Astrocyte of the spinal cord (primary cell): ENCODE data around the gene VPS13A.

Experiments
- DNase-seq: peaks from one replicate; pipeline ENCODE4 v3.0.0; 2011; ENCODE audit warnings: low read depth, low spot score
- H3K4me3 ChIP-seq: 2 replicates; pipeline ENCODE4 v1.5.1; 2011; ENCODE audit warnings: low read depth, mild to moderate bottlenecking, low read length, moderate library complexity
- CTCF ChIP-seq: IDR thresholded peaks from 2 replicates; pipeline ENCODE4 v1.5.1; 2012; ENCODE audit warnings: low read depth, mild to moderate bottlenecking, low read length, inconsistent platforms
- in situ Hi-C: cut with HindIII; loops from 2 replicates; pipeline ENCODE4 v1.10.0; 2017; ENCODE audit warnings: low sequenced_read_pairs

The VPS13A gene

GRCh38 chr9:77177894-77178794 is 810 bp downstream of the VPS13A start:
- no peak for TF ChIP-seq CTCF
- DNase-seq: peak; percentile 37
- in situ Hi-C loops: no loop called here
- H3K4me3 ChIP-seq: peak overlapping the region; percentile 78

GRCh38 chr9:77180056-77180455 is 2.7 kb downstream of the VPS13A start:
- in situ Hi-C loops: no loop called here
- H3K4me3 ChIP-seq: no peak overlapping the region
- no peak for DNase-seq
- TF ChIP-seq CTCF: no peak

GRCh38 chr9:77183581-77183980 is 6.2 kb downstream of the VPS13A start:
- DNase-seq: no peak
- H3K4me3 ChIP-seq: no peak overlapping the region
- in situ Hi-C loops: no loop called here
- no peak for TF ChIP-seq CTCF

- no peak for TF ChIP-seq CTCF
- no peak for DNase-seq
- H3K4me3 ChIP-seq: no peak overlapping the region
- in situ Hi-C loops: no loop called here
Observed at GRCh38 chr9:77188242-77188641, 10.9 kb downstream of the VPS13A start.

GRCh38 chr9:77194423-77194822 is 17.1 kb downstream of the VPS13A start:
- H3K4me3 ChIP-seq: no peak overlapping the region
- in situ Hi-C loops: no loop called here
- TF ChIP-seq CTCF: no peak
- DNase-seq: no peak

- DNase-seq: no peak
- H3K4me3 ChIP-seq: no peak overlapping the region
- in situ Hi-C loops: no loop called here
- TF ChIP-seq CTCF: no peak
Observed at GRCh38 chr9:77210116-77210515, 32.8 kb downstream of the VPS13A start.
